HG02571 (cell line): ENCODE measurements around the gene UBALD2.
"Not testable (repeated sequence)": the region's sequence is repeated elsewhere in the genome, so short reads cannot be mapped to it uniquely, and the experiment has no call there.

ENCODE experiments used
- ATAC-seq: cut with Tn5 transposase; IDR thresholded peaks from one replicate; pipeline ENCODE4 v1.9.1; 2021; ENCODE audit warnings: mild to moderate bottlenecking, moderate library complexity; ENCODE audit not compliant: unreplicated experiment

Gene UBALD2

DNA sequence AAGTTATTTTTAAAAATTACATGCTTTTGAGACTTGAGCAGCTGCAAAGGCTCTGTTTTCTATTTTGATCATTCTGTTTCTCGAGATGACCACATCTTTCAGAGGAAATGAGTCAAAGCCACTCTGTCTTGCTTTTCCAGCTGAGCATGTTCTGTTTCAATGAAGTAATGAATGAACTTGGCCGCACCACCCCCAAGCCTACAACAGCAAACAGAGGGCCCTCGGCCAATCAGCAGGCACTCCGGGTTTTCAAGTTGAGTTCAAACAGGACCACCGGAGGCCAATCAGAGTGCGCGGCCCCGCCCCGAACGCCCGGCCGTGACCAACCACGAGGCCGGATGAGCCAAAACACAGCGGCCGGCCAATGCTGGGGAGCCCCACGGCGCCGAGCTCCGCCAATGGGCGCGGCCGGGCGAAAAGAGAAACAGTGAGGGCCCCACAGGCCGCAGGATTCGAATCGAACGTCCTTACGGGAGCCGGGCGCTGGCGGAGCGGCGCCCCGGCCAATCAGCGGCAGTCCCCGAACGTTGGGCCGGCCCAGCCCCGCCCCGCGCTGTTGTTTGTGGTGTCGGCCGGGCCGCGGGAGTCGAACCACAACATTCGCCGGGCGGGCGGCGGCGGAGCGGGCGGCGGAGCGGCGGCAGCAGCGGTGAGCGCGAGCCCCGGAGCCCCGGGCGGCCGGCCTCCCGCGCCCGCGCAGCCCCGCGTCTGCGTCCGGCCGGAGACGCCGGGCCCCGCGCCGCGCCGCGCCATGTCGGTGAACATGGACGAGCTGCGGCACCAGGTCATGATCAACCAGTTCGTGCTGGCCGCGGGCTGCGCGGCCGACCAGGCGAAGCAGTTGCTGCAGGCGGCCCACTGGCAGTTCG is at the start of gene UBALD2:
Gene UBALD2 (plus strand): TSS at position 594 of the 869 bp plus-strand sequence. CDS start 158 bp downstream, at position 752.
- peak; percentile 71 for ATAC-seq

DNA sequence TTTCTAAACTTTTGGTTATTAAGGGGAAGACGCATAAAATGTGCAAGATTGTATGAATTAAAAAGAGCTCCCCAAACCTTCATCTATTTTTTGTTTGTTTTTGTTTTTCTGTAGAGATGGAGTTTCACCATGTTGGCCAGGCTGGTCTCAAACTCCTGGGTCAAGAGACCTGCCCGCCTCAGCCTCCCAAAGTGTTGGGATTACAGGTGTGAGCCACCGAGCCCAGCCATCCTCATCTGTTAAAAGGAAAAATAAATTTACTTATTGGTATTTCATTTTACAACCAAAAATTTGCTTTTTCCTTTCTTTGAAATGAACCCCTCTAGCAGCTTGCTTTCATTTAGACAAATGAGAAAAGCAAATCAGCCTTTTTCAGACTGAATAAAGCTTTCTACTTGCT is 48.1 kb upstream of the UBALD2 start:
- no peak for ATAC-seq

GRCh38 chr17:76219670-76220383 is 45.3 kb upstream of the UBALD2 start:
- no peak for ATAC-seq

DNA sequence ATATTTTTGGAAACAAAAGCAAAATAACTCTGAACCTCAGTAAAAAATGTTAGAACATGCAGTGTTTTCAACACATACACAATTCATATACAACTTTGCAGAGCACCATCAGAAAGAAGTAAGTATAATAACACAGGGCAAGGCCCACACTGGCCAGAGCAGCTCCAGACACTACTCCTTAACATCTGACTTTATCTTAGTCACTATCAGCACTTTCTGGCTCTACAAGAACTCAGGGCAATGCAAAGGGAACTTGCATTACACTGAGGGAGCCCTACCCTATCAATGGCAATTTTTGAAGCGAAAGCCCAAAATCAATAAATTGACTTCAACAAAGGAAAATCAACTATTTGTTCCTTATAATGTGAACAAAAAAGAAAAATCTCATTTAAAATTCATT is 41.3 kb upstream of the UBALD2 start:
- ATAC-seq: no peak

DNA sequence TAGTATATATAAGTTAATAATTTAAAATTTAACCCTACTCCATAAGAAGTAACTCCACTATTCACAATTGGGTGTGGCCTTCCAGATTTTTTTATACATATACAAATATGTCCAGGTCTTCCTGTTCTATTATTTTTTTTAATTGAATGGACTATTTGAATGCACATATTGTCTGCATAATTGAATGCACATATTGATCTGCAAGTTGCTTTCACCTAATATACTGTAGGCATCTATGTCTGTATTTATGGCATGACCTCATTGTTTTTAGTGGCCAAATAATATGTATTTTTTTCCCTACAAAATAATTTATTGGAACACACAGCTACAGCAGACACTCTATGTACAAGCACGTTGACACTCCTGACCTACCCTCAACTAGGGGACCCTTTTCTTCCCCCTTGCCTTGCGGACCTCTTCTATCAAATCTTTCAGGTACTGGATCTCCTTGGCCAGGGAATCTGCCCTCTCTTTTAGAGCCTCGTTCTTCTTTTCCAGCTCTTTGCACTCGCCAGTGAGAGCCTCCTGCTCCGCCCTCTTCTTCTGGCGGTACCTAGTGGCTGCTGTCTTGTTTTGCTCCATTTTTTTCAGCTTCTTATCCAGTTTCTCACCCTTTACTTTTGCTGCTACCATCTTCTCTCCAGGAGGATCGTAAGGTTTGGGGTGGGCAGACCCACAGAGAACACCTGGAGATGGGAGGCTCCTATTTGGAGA is 39.6 kb upstream of the UBALD2 start:
- not testable (repeated sequence) for ATAC-seq

DNA sequence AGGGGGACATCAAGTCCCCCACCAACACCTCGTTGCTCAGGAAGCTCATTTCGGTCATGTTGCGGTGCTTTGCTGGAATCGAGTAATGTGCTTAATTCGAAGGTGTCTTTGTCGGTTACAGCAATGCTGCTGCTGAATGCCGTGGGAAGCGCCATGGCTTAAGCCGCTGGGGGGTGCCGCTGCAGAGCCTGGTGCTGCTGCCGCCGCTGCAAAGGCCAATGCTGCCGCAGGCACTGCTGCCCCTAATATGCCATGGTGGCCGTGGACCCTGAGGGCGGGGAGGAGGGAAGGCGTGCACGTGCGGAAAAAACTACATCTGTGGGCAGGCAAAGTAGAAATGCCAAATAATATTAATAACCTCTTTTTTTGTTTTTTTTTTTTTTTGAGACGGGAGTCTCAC is 38.4 kb upstream of the UBALD2 start:
- ATAC-seq: not testable (repeated sequence)

GRCh38 chr17:76232342-76232741 is 32.8 kb upstream of the UBALD2 start:
- ATAC-seq: no peak

- ATAC-seq: no peak
Measured at GRCh38 chr17:76233588-76234353, 31.4 kb upstream of the UBALD2 start.

- ATAC-seq: no peak
Measured at GRCh38 chr17:76234354-76234679, 30.8 kb upstream of the UBALD2 start.

GRCh38 chr17:76235883-76236282 is 29.3 kb upstream of the UBALD2 start:
- no peak for ATAC-seq

DNA sequence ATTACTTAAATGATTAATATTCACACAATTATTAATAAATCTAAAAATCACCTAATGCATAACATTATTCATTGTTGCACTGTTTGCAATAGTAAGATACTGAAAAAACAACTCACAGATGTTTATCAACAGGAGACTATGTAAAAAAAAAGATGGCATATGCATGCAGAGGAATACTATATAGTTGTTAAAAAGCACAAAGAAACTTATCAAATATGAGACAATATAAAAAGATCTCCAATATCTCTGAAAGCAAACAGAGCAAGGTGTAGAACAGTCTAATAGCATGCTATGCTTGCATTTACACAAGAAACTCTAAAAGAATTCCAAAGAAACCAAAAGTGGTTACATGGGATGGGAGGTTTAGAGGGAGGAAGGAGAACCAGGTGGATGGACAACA is 28.5 kb upstream of the UBALD2 start:
- no peak for ATAC-seq

- no peak for ATAC-seq
Measured at GRCh38 chr17:76237859-76238313, 27.3 kb upstream of the UBALD2 start.

DNA sequence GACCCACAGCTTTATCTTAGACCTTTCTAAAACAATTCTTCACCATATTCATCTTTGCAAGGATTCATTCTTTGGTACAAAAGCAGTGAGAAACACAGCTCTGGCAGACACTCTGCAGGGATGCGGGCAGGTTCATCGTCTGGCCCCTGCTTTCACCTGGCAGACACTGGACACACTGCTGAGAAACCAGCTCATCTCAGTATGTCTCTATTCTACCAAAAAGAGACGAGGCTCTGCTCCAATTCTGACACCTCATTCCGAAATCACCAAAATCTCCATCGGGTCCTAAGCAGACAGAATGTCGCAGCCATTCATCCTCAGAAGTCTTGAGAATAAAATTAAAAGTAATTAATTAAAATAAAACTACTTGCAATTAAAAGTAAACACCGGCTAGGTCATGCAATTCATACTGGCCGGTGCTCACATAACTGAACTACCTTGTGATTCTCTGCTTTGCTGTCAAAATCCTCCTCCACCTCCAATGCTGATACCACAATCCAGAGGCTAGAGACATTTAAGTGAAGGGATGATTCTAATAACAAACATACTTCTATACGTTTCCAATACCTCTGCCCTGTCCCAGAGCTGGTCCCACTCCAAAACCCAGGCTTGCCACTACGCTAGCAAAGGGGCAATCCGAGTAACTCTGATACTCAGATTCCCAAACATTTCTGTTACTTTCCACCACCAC is 26.2 kb upstream of the UBALD2 start:
- no peak for ATAC-seq

DNA sequence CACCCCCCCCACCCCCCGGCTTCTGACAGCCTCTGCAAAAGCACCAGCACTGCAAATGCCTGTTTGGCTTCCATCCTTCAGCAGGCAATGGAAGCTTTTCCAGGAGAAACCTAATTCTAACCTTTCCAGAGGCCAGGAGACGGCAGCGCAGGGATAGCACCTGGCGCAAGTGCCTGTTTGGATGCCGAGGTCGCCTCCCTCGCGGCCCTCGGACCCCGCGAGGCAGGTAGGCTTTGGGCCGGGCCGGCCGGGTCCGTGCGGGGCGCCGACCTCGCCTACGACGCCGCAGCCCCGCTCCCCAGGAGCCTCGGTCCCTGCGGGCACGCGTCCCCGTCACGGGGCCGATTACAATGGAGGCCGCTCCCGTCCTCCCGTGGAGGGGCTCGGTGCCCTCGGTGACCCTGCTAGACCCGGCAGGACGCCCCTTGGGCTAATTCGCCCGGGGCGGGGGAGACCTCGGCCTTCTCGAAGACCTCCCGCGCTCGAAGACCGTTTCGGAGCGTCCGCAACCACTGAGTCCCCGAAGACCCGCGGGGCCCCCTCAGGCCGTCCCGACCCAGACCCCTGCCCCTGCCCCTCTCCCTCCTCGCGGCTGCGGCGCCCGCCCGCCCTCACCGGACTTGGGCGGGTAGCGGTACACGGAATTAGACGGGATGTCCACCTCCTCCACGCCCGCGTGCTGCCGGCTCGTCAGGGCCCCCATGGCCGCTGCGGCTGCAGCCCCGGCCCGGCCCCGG is 25.4 kb upstream of the UBALD2 start:
- peak; percentile 8 for ATAC-seq

DNA sequence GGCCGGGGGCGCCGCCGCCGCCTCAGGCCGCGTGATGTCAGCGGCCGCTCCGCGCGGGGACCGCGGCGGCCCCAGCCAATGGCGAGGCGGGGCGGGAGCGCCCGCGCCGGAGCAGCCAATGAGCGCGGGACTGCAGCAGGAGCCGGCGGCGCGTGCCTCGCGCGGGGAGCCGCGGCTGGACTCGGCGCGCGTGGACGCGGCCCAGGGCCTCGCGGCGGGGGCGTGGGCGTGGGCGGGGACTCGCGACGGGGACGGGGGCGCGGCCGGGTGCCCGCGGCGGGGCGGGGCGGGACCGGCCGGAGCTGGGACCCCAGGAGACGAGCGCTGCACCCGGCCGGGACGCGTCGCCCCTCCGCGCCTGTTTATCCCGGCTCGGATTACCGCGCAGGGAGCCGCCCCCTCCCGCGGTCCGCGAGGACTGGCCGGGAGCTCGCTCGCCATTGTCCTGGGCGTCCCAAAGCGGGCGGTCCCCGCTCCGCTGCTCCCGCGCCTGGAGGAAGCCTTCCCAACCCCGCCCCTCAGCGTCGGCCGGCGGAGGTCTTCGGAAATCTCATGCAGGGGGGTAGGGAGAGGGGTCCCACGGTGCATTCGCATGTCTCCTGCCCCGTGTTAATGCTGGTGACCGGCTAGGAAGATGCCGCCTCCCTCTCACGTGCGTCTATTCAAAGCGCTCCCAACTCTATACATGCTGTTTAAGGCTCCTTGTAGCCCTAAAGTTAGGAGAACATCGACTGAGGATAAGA is 24.5 kb upstream of the UBALD2 start, which contains the start of gene RNF157:
Gene RNF157 (minus strand): TSS at position 33 of the 743 bp plus-strand sequence. CDS start 253 bp downstream, outside the sequence.
- ATAC-seq: peak; percentile 77

GRCh38 chr17:76241204-76241538 is 24.0 kb upstream of the UBALD2 start:
- ATAC-seq: no peak

GRCh38 chr17:76241691-76242255 is 23.4 kb upstream of the UBALD2 start:
- no peak for ATAC-seq
